HUES64 (cell line): ENCODE measurements around the gene PTPRN2.
"Not testable (repeated sequence)": the region's sequence is repeated elsewhere in the genome, so short reads cannot be mapped to it uniquely, and the experiment has no call there.

ENCODE experiments used
- H3K27ac ChIP-seq: 2 replicates; pipeline ENCODE4 v1.7.0; 2013; ENCODE audit warnings: low read depth, low read length, inconsistent platforms
- H3K27me3 ChIP-seq: 2 replicates; pipeline ENCODE4 v1.6.1; 2013; ENCODE audit warnings: mild to moderate bottlenecking, low read length; ENCODE audit not compliant: insufficient read depth
- H3K36me3 ChIP-seq: 2 replicates; pipeline ENCODE4 v1.6.1; 2013; ENCODE audit warnings: mild to moderate bottlenecking, low read length; ENCODE audit not compliant: insufficient read depth
- H3K4me1 ChIP-seq: 2 replicates; pipeline ENCODE4 v1.6.1; 2013; ENCODE audit warnings: mild to moderate bottlenecking, low read length, moderate library complexity; ENCODE audit not compliant: insufficient read depth
- H3K4me3 ChIP-seq: 2 replicates; pipeline ENCODE4 v1.5.1; 2013; ENCODE audit warnings: mild to moderate bottlenecking, low read length, moderate library complexity
- H3K9ac ChIP-seq: 2 replicates; pipeline ENCODE4 v1.6.1; 2013; ENCODE audit warnings: mild to moderate bottlenecking, low read depth, low read length
- H3K9me3 ChIP-seq: 2 replicates; pipeline ENCODE4 v1.6.1; 2013; ENCODE audit warnings: low read depth, low read length; ENCODE audit not compliant: insufficient read depth
- WGBS: fragments of 150-250, 120-280 bp; methylation state at CpG from one replicate; pipeline ENCODE4 v1.1.7; 2013; ENCODE audit warnings: missing lambda C conversion rate; 5-methylcytosine and 5-hydroxymethylcytosine counted together

Gene PTPRN2

DNA sequence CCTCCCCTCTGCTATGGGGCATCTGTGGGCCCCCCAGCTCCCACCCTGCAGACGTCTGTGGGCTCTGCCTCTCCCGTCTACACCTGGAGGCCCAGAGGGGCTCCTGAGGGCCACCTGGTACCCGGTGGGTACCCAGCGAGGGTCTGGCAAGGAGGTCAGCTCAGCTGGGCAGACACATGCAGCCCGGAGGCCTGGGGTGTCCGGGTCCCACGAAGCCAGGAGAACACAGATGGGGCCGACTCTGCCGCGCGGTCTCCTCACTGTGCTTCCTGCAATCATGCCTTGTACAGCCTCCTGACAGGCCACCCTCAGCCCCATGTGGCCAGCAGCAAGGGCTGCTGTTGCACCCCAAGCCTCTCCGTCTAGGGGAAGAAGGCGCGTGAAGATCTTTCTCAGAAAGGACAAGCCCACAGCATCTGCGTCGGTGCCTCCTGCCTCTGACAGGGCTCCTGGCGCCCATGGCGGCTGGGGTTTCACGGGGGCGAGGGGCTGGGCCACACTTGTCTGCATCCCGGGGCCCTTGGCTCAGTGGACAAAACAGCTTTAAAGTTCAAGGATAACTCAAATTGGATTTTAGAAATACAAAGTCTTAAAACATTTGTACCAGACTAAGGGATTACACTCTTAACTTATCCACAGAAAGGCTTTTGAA lies 859.5 kb downstream of the PTPRN2 start:
- H3K9me3 ChIP-seq, result peaks cover 65% of the 10 kb centered on the region
- no peaks in the 10 kb centered on the region for H3K36me3 ChIP-seq
- no peak overlapping the region for H3K4me3 ChIP-seq
- H3K9ac ChIP-seq, result no peak overlapping the region
- H3K27me3 ChIP-seq, result no peaks in the 10 kb centered on the region
- no peaks in the 10 kb centered on the region for H3K4me1 ChIP-seq
- no peak overlapping the region for H3K27ac ChIP-seq
- 88% methylated on average over 21 of the region's 21 CpGs for WGBS

DNA sequence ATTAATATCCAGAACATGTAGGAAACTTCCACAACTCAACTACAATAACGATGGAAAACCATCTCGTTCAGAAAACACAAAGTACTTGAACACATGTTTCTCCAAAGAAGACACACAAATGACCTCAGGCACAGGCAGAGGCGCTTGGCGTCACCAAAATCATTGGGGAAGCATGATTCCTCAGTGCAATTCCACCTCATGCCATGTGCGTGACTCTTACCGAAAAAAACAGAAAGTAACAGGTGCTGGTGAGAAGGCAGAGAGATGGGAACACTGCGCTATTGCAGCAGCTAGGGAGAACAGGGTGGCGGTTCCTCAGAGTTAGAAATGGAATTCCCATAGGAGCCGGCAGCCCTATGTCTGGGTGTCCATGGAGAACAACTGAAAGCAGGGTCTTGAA lies 860.9 kb downstream of the PTPRN2 start:
- H3K27ac ChIP-seq, result no peak overlapping the region
- 92% methylated on average over 9 of the region's 9 CpGs for WGBS
- H3K27me3 ChIP-seq, result no peaks in the 10 kb centered on the region
- no peak overlapping the region for H3K9ac ChIP-seq
- H3K36me3 ChIP-seq, result no peaks in the 10 kb centered on the region
- H3K4me1 ChIP-seq, result no peaks in the 10 kb centered on the region
- H3K9me3 ChIP-seq, result peaks cover 78% of the 10 kb centered on the region
- H3K4me3 ChIP-seq, result no peak overlapping the region

DNA sequence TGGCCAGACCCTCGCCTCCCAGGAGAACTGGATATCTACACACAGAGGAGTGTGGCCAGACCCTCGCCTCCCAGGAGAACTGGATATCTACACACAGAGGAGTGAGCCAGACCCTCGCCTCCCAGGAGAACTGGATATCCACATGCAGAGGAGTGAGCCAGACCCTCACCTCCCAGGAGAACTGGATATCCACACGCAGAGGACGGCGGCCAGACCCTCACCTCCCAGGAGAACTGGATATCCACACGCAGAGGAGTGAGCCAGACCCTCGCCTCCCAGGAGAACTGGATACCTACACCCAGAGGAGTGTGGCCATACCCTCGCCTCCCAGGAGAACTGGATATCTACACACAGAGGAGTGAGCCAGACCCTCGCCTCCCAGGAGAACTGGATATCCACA lies 862.3 kb downstream of the PTPRN2 start:
- not testable (repeated sequence) for H3K27me3 ChIP-seq

DNA sequence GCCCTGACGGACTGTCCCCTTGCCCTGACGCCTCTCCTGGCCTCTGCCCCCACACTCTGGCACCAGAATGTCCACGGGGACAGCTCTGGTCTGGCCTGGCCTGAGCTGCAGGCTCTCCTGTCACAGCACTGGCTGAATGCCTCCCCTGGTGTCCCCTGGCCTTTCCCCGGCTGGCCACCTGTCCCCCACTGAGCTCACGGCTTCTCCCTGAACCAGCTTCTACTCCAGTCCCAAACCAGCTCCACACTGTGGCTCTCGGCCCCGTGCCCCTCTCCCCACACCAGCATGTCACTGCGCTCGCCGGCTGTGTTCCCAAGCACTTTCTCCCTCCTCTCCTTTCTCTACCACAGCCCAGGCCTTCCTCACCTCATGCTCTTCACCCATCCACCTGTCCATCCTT lies 864.4 kb downstream of the PTPRN2 start:
- Histone ChIP-seq H3K9me3 (peaks cover 91% of the 10 kb centered on the region), H3K4me1 (no peaks in the 10 kb centered on the region), H3K4me3 (no peak overlapping the region), H3K27me3 (no peaks in the 10 kb centered on the region), H3K36me3 (no peaks in the 10 kb centered on the region), H3K27ac (no peak overlapping the region), H3K9ac (no peak overlapping the region)
- WGBS, result 66% methylated on average over 10 of the region's 10 CpGs

More for the DNA sequence above, 862.3 kb downstream of the PTPRN2 start:
- H3K4me3 ChIP-seq, H3K36me3 ChIP-seq, H3K9ac ChIP-seq, H3K27ac ChIP-seq, H3K4me1 ChIP-seq: not testable (repeated sequence)
- WGBS, result 79% methylated on average over 9 of the region's 10 CpGs
- peaks cover 87% of the 10 kb centered on the region for H3K9me3 ChIP-seq

DNA sequence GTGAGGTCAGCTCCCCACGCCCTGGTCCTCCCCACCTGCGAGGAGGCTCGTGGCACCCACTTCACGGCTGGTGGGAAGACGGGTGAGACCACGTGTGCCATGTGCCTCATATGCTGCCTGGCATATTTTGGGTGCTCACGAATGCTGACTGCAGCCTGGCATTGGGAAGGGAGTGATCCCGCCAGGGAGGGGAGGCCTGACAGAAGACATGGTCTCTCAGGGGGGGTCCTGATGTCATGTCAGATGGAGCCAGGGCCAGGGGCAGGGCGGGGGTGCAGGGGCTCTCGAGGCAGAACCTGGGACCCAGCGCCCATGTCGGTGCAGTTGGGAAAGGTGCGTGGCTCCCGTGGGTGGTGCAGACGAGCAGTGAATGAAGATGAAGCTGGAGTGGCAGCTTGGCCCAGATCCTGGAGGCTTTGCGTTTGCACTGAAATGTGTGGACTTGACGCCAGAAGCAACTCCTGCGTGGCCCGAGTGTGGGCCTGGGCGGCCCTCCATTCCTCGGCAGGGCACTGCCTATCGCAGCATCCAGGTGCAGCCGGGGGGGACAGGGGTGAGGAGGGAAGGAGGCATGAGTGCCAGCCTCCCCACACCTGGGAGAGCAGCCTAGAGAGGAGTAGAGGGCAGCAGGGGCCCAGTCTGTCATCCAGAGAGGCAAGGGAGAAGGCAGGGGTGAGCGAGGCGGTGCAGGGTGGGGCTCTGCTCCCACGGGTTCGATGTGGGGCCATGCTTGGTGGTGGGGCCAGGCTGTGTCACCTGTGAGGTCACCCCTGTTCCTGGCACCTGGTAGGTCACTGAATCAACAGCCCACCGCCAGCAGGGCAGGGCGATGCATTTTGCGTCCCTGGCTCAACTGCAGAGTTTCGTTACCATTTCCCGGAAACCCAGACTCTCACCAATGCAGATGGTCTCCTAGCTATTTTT lies 865.2 kb downstream of the PTPRN2 start:
- Histone ChIP-seq H3K4me3 (no peak overlapping the region), H3K9me3 (peaks cover 91% of the 10 kb centered on the region), H3K36me3 (no peaks in the 10 kb centered on the region), H3K4me1 (no peaks in the 10 kb centered on the region), H3K27ac (no peak overlapping the region), H3K9ac (no peak overlapping the region), H3K27me3 (no peaks in the 10 kb centered on the region)
- 87% methylated on average over 32 of the region's 32 CpGs for WGBS

DNA sequence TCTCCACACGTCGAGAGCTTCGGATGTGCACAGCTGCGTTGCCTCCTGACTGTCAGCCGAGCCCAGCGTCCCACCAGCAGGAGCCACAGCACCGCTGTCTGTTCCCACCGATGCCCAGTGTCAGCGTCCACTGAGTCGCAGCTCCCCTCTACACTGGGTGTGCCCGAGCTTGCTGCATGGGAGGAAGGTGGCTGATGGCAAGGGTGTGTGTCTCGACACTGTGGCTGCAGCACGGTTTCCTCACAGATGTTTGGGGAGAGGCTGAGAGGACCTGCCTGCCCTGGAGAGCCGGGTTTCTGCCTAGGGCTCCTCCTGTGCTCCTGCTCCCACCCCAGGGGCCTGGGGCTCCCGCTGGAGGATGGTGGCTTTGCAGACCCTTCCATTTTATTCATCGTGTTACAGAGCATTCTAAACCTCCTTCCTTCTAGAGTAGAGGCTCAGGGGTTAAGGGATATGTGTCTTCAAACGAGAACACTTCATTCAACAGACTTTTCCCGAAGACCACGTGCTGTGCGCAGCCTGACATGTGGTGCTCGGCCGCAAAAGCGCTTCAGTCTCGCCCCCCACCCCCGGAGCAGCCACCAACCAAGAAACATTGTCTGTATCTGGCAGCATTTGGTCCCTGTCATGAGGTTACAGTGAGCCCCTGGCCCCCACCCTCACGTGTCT lies 866.0 kb downstream of the PTPRN2 start:
- no peaks in the 10 kb centered on the region for H3K36me3 ChIP-seq
- H3K27me3 ChIP-seq, result no peaks in the 10 kb centered on the region
- H3K27ac ChIP-seq, result no peak overlapping the region
- 86% methylated on average over 25 of the region's 26 CpGs for WGBS
- no peaks in the 10 kb centered on the region for H3K4me1 ChIP-seq
- no peak overlapping the region for H3K9ac ChIP-seq
- H3K4me3 ChIP-seq, result no peak overlapping the region
- H3K9me3 ChIP-seq, result peaks cover 90% of the 10 kb centered on the region

DNA sequence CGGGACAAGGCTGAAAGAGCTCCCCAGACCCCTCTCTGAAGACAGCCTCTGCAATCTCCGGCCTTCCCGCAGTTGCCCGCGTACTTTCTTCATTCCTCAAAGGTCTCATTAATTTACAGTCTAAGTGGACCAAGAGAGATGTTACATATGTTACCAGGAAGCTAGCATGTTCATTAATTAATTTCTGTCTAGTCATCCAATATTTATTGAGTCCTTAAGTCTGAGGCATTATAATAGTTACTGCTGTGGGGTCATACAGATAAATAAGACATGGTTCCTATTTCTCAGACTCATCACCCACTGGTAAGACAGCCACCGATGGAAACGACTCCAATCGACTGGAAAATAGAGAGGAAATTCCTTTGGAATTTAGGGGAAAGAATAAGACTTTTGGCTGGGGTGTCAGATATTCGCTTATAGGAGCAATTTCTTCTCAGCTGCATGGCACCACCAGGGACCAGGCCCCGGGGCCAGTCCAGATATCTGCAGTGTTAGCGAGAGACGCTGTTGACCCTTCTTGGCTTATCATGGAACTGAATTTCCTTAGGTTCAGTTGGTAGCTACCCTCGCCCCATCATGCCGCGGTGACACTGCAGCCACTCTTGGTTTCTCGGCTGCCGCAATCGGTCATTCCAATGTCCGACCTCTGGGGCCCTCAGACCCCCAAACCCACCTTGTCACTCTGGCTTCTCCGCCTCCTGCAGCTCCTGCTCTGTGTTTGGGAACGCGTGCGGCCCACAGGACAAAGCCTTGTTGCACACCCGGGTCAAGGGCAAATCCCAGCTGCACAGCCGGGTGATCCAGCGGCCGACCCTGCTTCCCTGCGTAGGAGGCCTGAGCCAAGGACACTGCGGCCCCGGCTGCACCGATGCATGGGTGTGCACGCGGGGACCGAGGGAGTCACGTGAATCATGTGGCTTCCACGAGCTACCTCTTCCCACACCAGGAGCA lies 867.6 kb downstream of the PTPRN2 start:
- WGBS, result 89% methylated on average over 36 of the region's 36 CpGs
- H3K9me3 ChIP-seq, result peaks cover 93% of the 10 kb centered on the region
- H3K27me3 ChIP-seq, result no peaks in the 10 kb centered on the region
- H3K36me3 ChIP-seq, result no peaks in the 10 kb centered on the region
- no peak overlapping the region for H3K9ac ChIP-seq
- H3K27ac ChIP-seq, result no peak overlapping the region
- H3K4me3 ChIP-seq, result no peak overlapping the region
- H3K4me1 ChIP-seq, result no peaks in the 10 kb centered on the region

DNA sequence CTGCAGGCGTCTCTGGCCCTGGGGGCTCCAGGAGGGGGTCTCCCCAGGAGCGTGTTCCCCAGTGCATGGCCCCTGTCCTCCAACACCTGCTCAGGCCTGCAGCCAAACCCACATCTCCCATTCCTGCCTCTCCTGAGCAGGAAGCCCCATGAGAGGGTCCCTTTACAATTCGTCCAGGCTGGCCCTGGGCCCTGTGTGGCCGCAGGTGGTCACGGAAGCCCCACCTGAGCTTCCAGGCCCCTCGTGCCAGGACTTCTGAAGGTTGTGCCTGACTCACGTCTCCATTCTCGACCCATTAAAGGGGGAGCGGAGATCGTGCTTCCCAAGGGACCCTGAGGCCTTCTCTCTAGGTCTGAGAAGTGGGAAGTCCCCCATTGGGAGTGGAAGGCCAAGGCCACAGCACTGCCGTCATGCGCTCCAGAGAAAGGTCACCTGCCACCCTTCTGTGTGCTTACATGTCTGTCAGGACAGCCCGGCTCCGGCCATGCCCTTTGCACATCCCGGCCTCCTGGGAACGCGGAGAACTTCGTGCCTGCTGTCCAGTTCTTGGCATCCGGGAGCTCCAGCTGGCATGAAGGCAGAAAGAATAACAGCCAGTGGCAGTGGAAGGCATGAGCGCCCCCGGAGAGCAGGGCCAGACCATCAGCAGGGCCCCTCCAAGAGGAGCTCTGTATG lies 868.5 kb downstream of the PTPRN2 start:
- no peaks in the 10 kb centered on the region for H3K36me3 ChIP-seq
- no peak overlapping the region for H3K9ac ChIP-seq
- H3K27me3 ChIP-seq, result no peaks in the 10 kb centered on the region
- no peak overlapping the region for H3K4me3 ChIP-seq
- no peaks in the 10 kb centered on the region for H3K4me1 ChIP-seq
- WGBS, result 85% methylated on average over 21 of the region's 21 CpGs
- H3K27ac ChIP-seq, result no peak overlapping the region
- peaks cover 93% of the 10 kb centered on the region for H3K9me3 ChIP-seq

DNA sequence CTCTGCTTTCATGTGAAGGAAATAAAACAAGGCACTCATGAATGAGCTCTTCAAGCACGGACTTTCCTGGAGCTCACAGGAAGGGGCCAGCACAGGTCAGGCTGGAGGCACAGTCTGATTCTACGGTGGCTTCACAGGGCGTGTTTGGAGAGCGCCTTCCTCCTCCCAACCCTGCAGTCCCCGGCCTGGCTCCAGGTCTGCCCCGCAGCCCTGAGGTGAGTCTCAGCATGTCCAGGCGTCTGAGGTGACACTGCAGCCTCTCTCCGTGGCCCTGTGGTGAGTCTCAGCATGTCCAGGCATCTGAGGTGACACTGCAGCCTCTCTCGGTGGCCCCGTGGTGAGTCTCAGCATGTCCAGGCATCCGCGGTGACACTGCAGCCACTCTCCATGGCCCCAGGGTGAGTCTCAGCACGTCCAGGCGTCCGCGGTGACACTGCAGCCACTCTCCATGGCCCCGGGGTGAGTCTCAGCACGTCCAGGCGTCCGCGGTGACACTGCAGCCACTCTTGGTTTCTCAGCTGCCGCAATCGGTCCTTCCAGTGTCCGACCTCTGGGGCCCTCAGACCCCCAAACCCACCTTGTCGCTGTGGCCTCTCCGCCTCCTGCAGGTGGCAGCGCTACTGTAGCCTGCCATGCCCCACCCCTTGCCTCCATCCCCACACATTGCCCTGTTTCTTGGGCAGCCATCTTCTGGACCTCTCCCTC lies 869.2 kb downstream of the PTPRN2 start:
- WGBS, result 84% methylated on average over 27 of the region's 27 CpGs
- no peak overlapping the region for H3K4me3 ChIP-seq
- no peaks in the 10 kb centered on the region for H3K4me1 ChIP-seq
- H3K27me3 ChIP-seq, result no peaks in the 10 kb centered on the region
- no peaks in the 10 kb centered on the region for H3K36me3 ChIP-seq
- H3K9ac ChIP-seq, result no peak overlapping the region
- no peak overlapping the region for H3K27ac ChIP-seq
- peaks cover 93% of the 10 kb centered on the region for H3K9me3 ChIP-seq
